OCI-LY7 (cell line): ENCODE results near the gene JDP2. TPM values are rescaled to one million over a fixed set of nuclear protein-coding genes. Genes with fewer than 3 reads are reported as not detected.
A peak's percentile ranks its signal among the peaks of the same experiment; 100 is the strongest.

Source experiments
- BruUV-seq: library from RNA; stranded (reverse); fragments of 400-500 nt; replicated peaks from 2 replicates; lab custom pipeline; 2021; lab: Mats Ljungman, UMichigan
- CTCF ChIA-PET: fragments of 300-600 bp; sonication (Branson Sonifier 250); formaldehyde crosslinking; loops from one replicate; lab custom pipeline; 2022; ENCODE audit warnings: antibody characterized with exemption; ENCODE audit not compliant: unreplicated experiment; lab: Charles Lee
- POLR2A ChIA-PET: fragments of 300-600 bp; sonication (Branson Sonifier 250); formaldehyde crosslinking; loops from one replicate; lab custom pipeline; 2022; ENCODE audit warnings: antibody characterized with exemption; lab: Charles Lee
- DNase-seq: peaks from one replicate; pipeline ENCODE4 v3.0.0-alpha.2; 2015; ENCODE audit warnings: low spot score
- H2AFZ ChIP-seq: fragments of 200-600 bp; sonication (generic), shearing (Covaris generic); 2 replicates; pipeline ENCODE4 v1.6.1; 2014; ENCODE audit warnings: mild to moderate bottlenecking, antibody characterized with exemption, low read length, moderate library complexity
- H3K27ac ChIP-seq: fragments of 200-600 bp; sonication (generic); 2 replicates; pipeline ENCODE4 v1.5.1; 2014; ENCODE audit warnings: mixed run types, low read depth, mild to moderate bottlenecking, moderate library complexity, low read length, inconsistent platforms; ENCODE audit not compliant: poor library complexity, severe bottlenecking
- H3K36me3 ChIP-seq: fragments of 200-600 bp; sonication (generic); 2 replicates; pipeline ENCODE4 v1.6.1; 2014; ENCODE audit warnings: mild to moderate bottlenecking, antibody characterized with exemption, low read length, moderate library complexity, mixed read lengths; ENCODE audit not compliant: insufficient read depth
- H3K4me1 ChIP-seq: fragments of 200-600 bp; sonication (generic); 2 replicates; pipeline ENCODE4 v1.5.1; 2014; ENCODE audit warnings: mild to moderate bottlenecking, low read length; ENCODE audit not compliant: insufficient read depth, poor library complexity, severe bottlenecking
- H3K4me2 ChIP-seq: fragments of 200-600 bp; sonication (generic); 2 replicates; pipeline ENCODE4 v1.6.1; 2014; ENCODE audit warnings: mild to moderate bottlenecking, low read length
- H3K4me3 ChIP-seq: fragments of 200-600 bp; sonication (generic); 2 replicates; pipeline ENCODE4 v1.5.1; 2014; ENCODE audit warnings: mild to moderate bottlenecking, low read depth, low read length; ENCODE audit not compliant: poor library complexity, severe bottlenecking
- H3K79me2 ChIP-seq: fragments of 200-600 bp; sonication (generic); 2 replicates; pipeline ENCODE4 v1.6.1; 2016; ENCODE audit warnings: low read depth, mild to moderate bottlenecking, low read length, moderate library complexity, mixed read lengths; ENCODE audit not compliant: insufficient read depth
- H3K9me2 ChIP-seq: fragments of 200-600 bp; sonication (generic); 2 replicates; pipeline ENCODE4 v1.6.1; 2016; ENCODE audit warnings: mild to moderate bottlenecking, low read length, mixed read lengths; ENCODE audit not compliant: insufficient read depth
- H3K9me3 ChIP-seq: fragments of 200-600 bp; sonication (generic); 2 replicates; pipeline ENCODE4 v1.6.1; 2014; ENCODE audit warnings: mild to moderate bottlenecking, mixed run types, low read length, mixed read lengths
- H4K20me1 ChIP-seq: fragments of 200-600 bp; sonication (generic); 2 replicates; pipeline ENCODE4 v1.6.1; 2014; ENCODE audit warnings: mild to moderate bottlenecking, antibody characterized with exemption, low read length, moderate library complexity, mixed read lengths; ENCODE audit not compliant: insufficient read depth
- EZH2phosphoT487 ChIP-seq: fragments of 200-600 bp; sonication (generic); IDR thresholded peaks from 2 replicates; pipeline ENCODE4 v1.6.1; 2018; ENCODE audit warnings: low read depth, borderline replicate concordance, mild to moderate bottlenecking, mixed run types, antibody characterized with exemption, low read length, moderate library complexity, mixed read lengths
- intact Hi-C: fragments of 100-400 bp; cut with micrococcal nuclease; formaldehyde crosslinking; loops from one replicate; pipeline ENCODE4 v1.10.0; 2022; ENCODE audit not compliant: unreplicated experiment
- total RNA-seq, 2 experiments: library from RNA; depleted of rRNA in 1 of 2; stranded (reverse); fragments of >200 nt in 1 of 2; shearing (Covaris generic) in 1 of 2; gene quantifications; 2 replicates each; pipeline ENCODE4 v1.2.3, GENCODE V29; 2014 to 2022
- TF ChIP-seq, protein P1 (sequence below): fragments of 200-600 bp; sonication (generic); conservative IDR thresholded peaks from 2 replicates; pipeline ENCODE4 v1.5.1; 2014; ENCODE audit warnings: mild to moderate bottlenecking, antibody characterized with exemption, low read length, moderate library complexity, mixed read lengths

JDP2 gene
- total RNA-seq, 2 experiments from 2014 or later = 45.7 to 62.7 TPM

DNA sequence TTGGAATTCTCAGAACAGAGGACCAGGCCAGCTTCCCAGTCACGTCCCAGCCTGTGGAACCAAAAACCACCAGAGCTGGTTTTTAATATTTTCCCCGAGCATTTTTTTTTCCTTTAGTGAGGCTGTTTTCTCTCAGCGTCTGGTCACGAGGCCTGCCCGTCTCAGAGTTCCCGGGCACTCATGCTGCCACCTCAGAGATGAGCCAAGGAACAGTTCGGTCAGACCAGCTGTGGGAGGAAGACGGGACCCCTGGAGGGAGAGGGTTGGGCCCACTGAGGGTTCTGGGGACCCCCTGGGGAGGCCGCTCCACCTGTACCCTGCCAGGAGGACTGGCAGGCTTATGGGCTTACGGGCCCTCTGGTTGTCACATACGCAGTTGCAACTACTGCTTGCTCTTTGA is 39.9 kb downstream of the JDP2 start:
- H3K27ac ChIP-seq = peak overlapping the region; percentile 98
- no peaks in the 10 kb centered on the region for H3K9me3 ChIP-seq
- ChIA-PET POLR2A (interaction anchor here (1.0 to 2.1 kb wide), 3 partner anchors 14 to 27 kb away, joined by 3 to 7 read pairs (median 3); no protein-coding TSS in a partner anchor), CTCF (no interaction called here)
- peak overlapping the region; percentile 62; the same call in 1 of the 2 replicates for H3K4me2 ChIP-seq
- peaks cover 44% of the 10 kb centered on the region; the same call in 1 of the 2 replicates for H3K79me2 ChIP-seq
- TF ChIP-seq EZH2phosphoT487 = no peak
- TF ChIP-seq, protein P1, sequence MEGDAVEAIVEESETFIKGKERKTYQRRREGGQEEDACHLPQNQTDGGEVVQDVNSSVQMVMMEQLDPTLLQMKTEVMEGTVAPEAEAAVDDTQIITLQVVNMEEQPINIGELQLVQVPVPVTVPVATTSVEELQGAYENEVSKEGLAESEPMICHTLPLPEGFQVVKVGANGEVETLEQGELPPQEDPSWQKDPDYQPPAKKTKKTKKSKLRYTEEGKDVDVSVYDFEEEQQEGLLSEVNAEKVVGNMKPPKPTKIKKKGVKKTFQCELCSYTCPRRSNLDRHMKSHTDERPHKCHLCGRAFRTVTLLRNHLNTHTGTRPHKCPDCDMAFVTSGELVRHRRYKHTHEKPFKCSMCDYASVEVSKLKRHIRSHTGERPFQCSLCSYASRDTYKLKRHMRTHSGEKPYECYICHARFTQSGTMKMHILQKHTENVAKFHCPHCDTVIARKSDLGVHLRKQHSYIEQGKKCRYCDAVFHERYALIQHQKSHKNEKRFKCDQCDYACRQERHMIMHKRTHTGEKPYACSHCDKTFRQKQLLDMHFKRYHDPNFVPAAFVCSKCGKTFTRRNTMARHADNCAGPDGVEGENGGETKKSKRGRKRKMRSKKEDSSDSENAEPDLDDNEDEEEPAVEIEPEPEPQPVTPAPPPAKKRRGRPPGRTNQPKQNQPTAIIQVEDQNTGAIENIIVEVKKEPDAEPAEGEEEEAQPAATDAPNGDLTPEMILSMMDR = no peak
- DNase-seq = no peak
- peaks cover 91% of the 10 kb centered on the region for H3K36me3 ChIP-seq
- H3K4me1 ChIP-seq = peaks cover 86% of the 10 kb centered on the region
- no peak overlapping the region for H3K4me3 ChIP-seq
- H4K20me1 ChIP-seq = no peaks in the 10 kb centered on the region
- intact Hi-C loops = no loop called here
- no peak overlapping the region for H2AFZ ChIP-seq
- BruUV-seq = no TSS peak
- H3K9me2 ChIP-seq = no peaks in the 10 kb centered on the region

DNA sequence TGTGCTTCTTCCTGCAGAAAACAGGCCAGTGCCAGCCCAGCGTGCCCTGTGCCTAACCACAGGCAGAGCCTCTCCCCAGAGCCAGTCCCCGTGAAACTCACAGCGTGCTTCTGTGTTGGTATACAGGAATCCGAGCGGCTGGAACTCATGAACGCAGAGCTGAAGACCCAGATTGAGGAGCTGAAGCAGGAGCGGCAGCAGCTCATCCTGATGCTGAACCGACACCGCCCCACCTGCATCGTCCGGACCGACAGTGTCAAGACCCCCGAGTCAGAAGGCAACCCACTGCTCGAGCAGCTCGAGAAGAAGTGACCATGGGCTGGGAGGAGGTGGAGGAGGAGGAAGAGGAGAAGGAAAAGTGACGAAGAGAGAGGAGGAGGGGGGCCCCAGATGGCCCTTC is 41.3 kb downstream of the JDP2 start:
- H3K9me3 ChIP-seq = no peaks in the 10 kb centered on the region
- peaks cover 89% of the 10 kb centered on the region for H3K36me3 ChIP-seq
- H4K20me1 ChIP-seq = no peaks in the 10 kb centered on the region
- peaks cover 97% of the 10 kb centered on the region for H3K4me1 ChIP-seq
- peaks cover 44% of the 10 kb centered on the region; the same call in 1 of the 2 replicates for H3K79me2 ChIP-seq
- H3K9me2 ChIP-seq = no peaks in the 10 kb centered on the region
- no peak for DNase-seq
- ChIA-PET POLR2A (interaction anchor here (0.9 to 1.2 kb wide), 4 partner anchors 15 to 105 kb away, joined by 3 to 6 read pairs (median 3); no protein-coding TSS in a partner anchor), CTCF (interaction anchor here (0.6 kb wide), 2 partner anchors 12 to 41 kb away, joined by 3 to 4 read pairs; no protein-coding TSS in a partner anchor)
- peak overlapping the region; percentile 50 for H3K4me3 ChIP-seq
- intact Hi-C loops = no loop called here
- no peak overlapping the region for H2AFZ ChIP-seq
- peak overlapping the region; percentile 98 for H3K27ac ChIP-seq
- peak overlapping the region; percentile 62 for H3K4me2 ChIP-seq
- TF ChIP-seq, protein P1 = no peak
- no peak for TF ChIP-seq EZH2phosphoT487
- no TSS peak for BruUV-seq
